ENCODE measurements around the gene HSD3B7.

DNA sequence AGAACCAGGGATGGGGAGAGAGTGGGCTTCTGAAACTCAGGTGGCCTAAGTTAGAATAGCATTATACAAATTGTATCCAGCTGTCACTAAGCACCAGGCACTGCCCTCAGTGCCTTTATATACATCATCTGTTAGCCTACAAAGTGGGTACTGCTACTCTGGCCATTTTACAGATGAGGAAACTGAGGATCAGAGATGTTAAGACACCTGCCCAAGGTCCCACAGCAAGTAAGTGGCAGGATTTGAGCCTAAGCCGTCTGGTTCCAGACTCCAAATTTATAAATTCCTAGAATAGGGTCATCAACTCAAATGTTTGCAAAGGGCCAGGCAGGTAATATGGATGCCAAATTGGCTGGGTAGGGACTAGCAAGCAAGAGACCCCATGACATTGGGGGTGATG is 33.8 kb upstream of the HSD3B7 start:
- TF ChIP-seq RFX5 (IDR thresholded peaks at IDR 0.05; ENCODE audit: low read depth, low read length) (no peak), HDAC6 (IDR thresholded peaks at IDR 0.05; ENCODE audit: unreplicated experiment) (no peak), CTCF (IDR thresholded peaks at IDR 0.05 in 2 of 3, conservative IDR thresholded peaks at IDR 0.05 in 1 of 3; ENCODE audit: control insufficient read depth in 2 of 3, extremely low read depth in 1 of 3, insufficient read depth in 1 of 3, low read depth in 3 of 3, low read length in 3 of 3) (no peak), SRF (IDR thresholded peaks at IDR 0.05; ENCODE audit: low read depth in 2 of 2, low read length in 2 of 2) (no peak), CHD2 (IDR thresholded peaks at IDR 0.05; ENCODE audit: borderline replicate concordance, low read depth, low read length) (no peak), MYB (IDR thresholded peaks at IDR 0.05; ENCODE audit: borderline replicate concordance, low read depth, low read length) (no peak), EZH2 (IDR thresholded peaks at IDR 0.05; ENCODE audit: borderline replicate concordance, control insufficient read depth, low read depth, low read length) (no peak)
- TF ChIP-seq, protein P1, sequence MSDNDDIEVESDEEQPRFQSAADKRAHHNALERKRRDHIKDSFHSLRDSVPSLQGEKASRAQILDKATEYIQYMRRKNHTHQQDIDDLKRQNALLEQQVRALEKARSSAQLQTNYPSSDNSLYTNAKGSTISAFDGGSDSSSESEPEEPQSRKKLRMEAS (IDR thresholded peaks at IDR 0.05; ENCODE audit: low read depth, low read length): no peak
